ENCODE data around the gene IGFBP2. TPM values are rescaled to one million over a fixed set of nuclear protein-coding genes. Genes with fewer than 3 reads are reported as not detected.
"Not testable (repeated sequence)": the region's sequence is repeated elsewhere in the genome, so short reads cannot be mapped to it uniquely, and the experiment has no call there.

Gene IGFBP2
- total and polyA plus RNA-seq, 2 experiments from 2014 or later = 451 to 476 TPM

GRCh38 chr2:216596980-216597509 lies 36.2 kb upstream of the IGFBP2 start:
- Histone ChIP-seq H3K27ac (no peak overlapping the region), H3K4me1 (ENCODE audit: low read depth) (no peaks in the 10 kb centered on the region), H3K9me3 (ENCODE audit: low read depth) (no peaks in the 10 kb centered on the region), H3K27me3 (no peaks in the 10 kb centered on the region), H3K36me3 (no peaks in the 10 kb centered on the region), H3K4me3 (no peak overlapping the region)
- peak in 1 of 2 donors; percentile 23 for DNase-seq (ENCODE audit: low read depth in 1 of 2, low spot score in 1 of 2)
- no peak for TF ChIP-seq CTCF (IDR thresholded peaks at IDR 0.05; ENCODE audit: low read depth, low read length)

GRCh38 chr2:216597825-216598224 lies 35.4 kb upstream of the IGFBP2 start:
- H3K36me3 ChIP-seq; H3K4me3 ChIP-seq; H3K27ac ChIP-seq; H3K9me3 ChIP-seq (ENCODE audit: low read depth); H3K4me1 ChIP-seq (ENCODE audit: low read depth); H3K27me3 ChIP-seq: not testable (repeated sequence)
- DNase-seq (ENCODE audit: low read depth in 1 of 2, low spot score in 1 of 2) = peak in 1 of 2 donors; percentile 22

- Histone ChIP-seq H3K36me3 (no peaks in the 10 kb centered on the region), H3K4me3 (no peak overlapping the region)
- no peak for TF ChIP-seq CTCF (IDR thresholded peaks at IDR 0.05; ENCODE audit: low read depth, low read length)
These were observed 31.4 kb upstream of the IGFBP2 start for GRCh38 chr2:216601632-216602409.

GRCh38 chr2:216603010-216603883 lies 30.0 kb upstream of the IGFBP2 start:
- H3K27ac ChIP-seq = no peak overlapping the region
- DNase-seq (ENCODE audit: low read depth in 1 of 2, low spot score in 1 of 2) = no peak
- TF ChIP-seq CTCF (IDR thresholded peaks at IDR 0.05; ENCODE audit: low read depth, low read length) = no peak
- H3K9me3 ChIP-seq (ENCODE audit: low read depth) = no peaks in the 10 kb centered on the region
- H3K36me3 ChIP-seq = no peaks in the 10 kb centered on the region
- H3K27me3 ChIP-seq = no peaks in the 10 kb centered on the region
- no peak overlapping the region for H3K4me3 ChIP-seq
- H3K4me1 ChIP-seq (ENCODE audit: low read depth) = peaks cover 30% of the 10 kb centered on the region

More at GRCh38 chr2:216601632-216602409, 31.4 kb upstream of the IGFBP2 start:
- Histone ChIP-seq H3K9me3 (ENCODE audit: low read depth) (no peaks in the 10 kb centered on the region), H3K27ac (no peak overlapping the region), H3K4me1 (ENCODE audit: low read depth) (peaks cover 25% of the 10 kb centered on the region), H3K27me3 (no peaks in the 10 kb centered on the region)
- no peak for DNase-seq (ENCODE audit: low read depth in 1 of 2, low spot score in 1 of 2)

- no peak for TF ChIP-seq CTCF (IDR thresholded peaks at IDR 0.05; ENCODE audit: low read depth, low read length)
- no peak overlapping the region for H3K27ac ChIP-seq
- H3K4me3 ChIP-seq = no peak overlapping the region
- H3K9me3 ChIP-seq (ENCODE audit: low read depth) = no peaks in the 10 kb centered on the region
- H3K4me1 ChIP-seq (ENCODE audit: low read depth) = peaks cover 30% of the 10 kb centered on the region
- H3K27me3 ChIP-seq = no peaks in the 10 kb centered on the region
- H3K36me3 ChIP-seq = no peaks in the 10 kb centered on the region
- DNase-seq (ENCODE audit: low read depth in 1 of 2, low spot score in 1 of 2) = no peak
These were observed 29.4 kb upstream of the IGFBP2 start for GRCh38 chr2:216603884-216604245.

Data from cardiac muscle cell (in vitro differentiated cells and primary cell).